GM10266 (cell line): ENCODE results near the gene MYO9B.

Experiments used
- DNase-seq: peaks from one replicate; pipeline ENCODE4 v3.0.0; 2012; ENCODE audit errors: extremely low spot score
- CTCF ChIP-seq: IDR thresholded peaks from 2 replicates; pipeline ENCODE4 v1.5.1; 2012; ENCODE audit warnings: mild to moderate bottlenecking, low read depth; ENCODE audit not compliant: control insufficient read depth, insufficient read depth; ENCODE audit errors: missing control alignments

Gene MYO9B

GRCh38 chr19:17235971-17236777 lies 160.6 kb downstream of the MYO9B start:
- no peak for DNase-seq

GRCh38 chr19:17236811-17237543 lies 161.4 kb downstream of the MYO9B start:
- no peak for DNase-seq
- no peak for TF ChIP-seq CTCF

More at GRCh38 chr19:17235971-17236777, 160.6 kb downstream of the MYO9B start:
- no peak for TF ChIP-seq CTCF

- no peak for TF ChIP-seq CTCF
- DNase-seq = no peak
Observed at GRCh38 chr19:17237747-17238706, 162.4 kb downstream of the MYO9B start.

- TF ChIP-seq CTCF = no peak
- no peak for DNase-seq
Observed at GRCh38 chr19:17240062-17240752, 164.6 kb downstream of the MYO9B start.

- no peak for TF ChIP-seq CTCF
- no peak for DNase-seq
Observed at GRCh38 chr19:17240826-17241399, 165.3 kb downstream of the MYO9B start.
